Kidney (tissue), 14 donors: Measurements from ENCODE around the gene AZU1. TPM values are rescaled to one million over a fixed set of nuclear protein-coding genes. Genes with fewer than 3 reads are reported as not detected.

Experiments
- DNase-seq, 5 donors: peaks; one replicate each; pipeline ENCODE4 v3.0.0-alpha.2; 2013 to 2020
- FAIRE-seq: peaks from 2 replicates; lab custom pipeline; 2012; peaks lifted over from hg19 to GRCh38; lab: Jason Lieb, UNC
- H3K27ac ChIP-seq, 2 donors: one replicate each; pipeline ENCODE4 v1.7.0; 2013; ENCODE audit warnings: low read depth in 2 of 2, low read length in 2 of 2, inconsistent platforms in 1 of 2
- H3K27me3 ChIP-seq: one replicate; pipeline ENCODE4 v1.7.1; 2013; ENCODE audit warnings: low read length, inconsistent platforms; ENCODE audit not compliant: control insufficient read depth, insufficient read depth
- H3K36me3 ChIP-seq, 3 donors: one replicate each; pipeline versions ENCODE4 v1.7.0 to v1.7.1; 2013; ENCODE audit warnings: low read length in 3 of 3, control low read depth in 1 of 3, inconsistent platforms in 1 of 3; ENCODE audit not compliant: insufficient read depth in 3 of 3, control insufficient read depth in 2 of 3
- H3K4me1 ChIP-seq, 3 donors: one replicate each; pipeline versions ENCODE4 v1.7.0 to v1.7.1; 2013; ENCODE audit warnings: low read length in 3 of 3, inconsistent platforms in 1 of 3, low read depth in 1 of 3; ENCODE audit not compliant: control insufficient read depth in 2 of 3, insufficient read depth in 2 of 3
- H3K4me3 ChIP-seq, 3 donors: one replicate each; pipeline versions ENCODE4 v1.7.0 to v1.8.1; 2013; ENCODE audit warnings: low read length in 3 of 3, control low read depth in 1 of 3, inconsistent platforms in 1 of 3
- H3K9ac ChIP-seq, 3 donors: one replicate each; pipeline versions ENCODE4 v1.7.0 to v1.7.1; 2013; ENCODE audit warnings: low read length in 3 of 3, control low read depth in 1 of 3, inconsistent platforms in 1 of 3
- H3K9me3 ChIP-seq, 3 donors: one replicate each; pipeline versions ENCODE4 v1.7.0 to v1.7.1; 2013; ENCODE audit warnings: low read length in 3 of 3, control low read depth in 1 of 3, inconsistent platforms in 1 of 3; ENCODE audit not compliant: control insufficient read depth in 2 of 3, insufficient read depth in 1 of 3
- intact Hi-C: fragments of 100-400 bp; cut with DNase I; formaldehyde crosslinking; loops from one replicate; pipeline ENCODE4 v1.11.1; 2022
- polyA plus RNA-seq: library from polyadenylated mRNA; stranded (reverse); fragments of 350-450 nt; fragmentation: Illumina TruSeq; extraction: RNeasy Lipid Tissue Mini Kit (QIAGEN cat#74804); gene quantifications from one replicate; pipeline ENCODE4 v1.2.3, GENCODE V29; 2014; ENCODE audit warnings: low read depth, low replicate concordance; ENCODE audit not compliant: insufficient read depth
- total RNA-seq: library from RNA; stranded (reverse); fragmentation: NEBNext Ultra II Directional; extraction: Animal tissue kit (Norgen Biotek cat#: 25700); gene quantifications from one replicate; pipeline ENCODE4 v1.2.1, GENCODE V29; 2021
- TF ChIP-seq, protein P1 (sequence below): IDR thresholded peaks from 3 replicates; pipeline ENCODE4 v1.5.1; 2012; ENCODE audit warnings: mild to moderate bottlenecking, moderate library complexity, borderline replicate concordance; ENCODE audit not compliant: insufficient read depth; ENCODE audit errors: extremely low read depth
- donor health status: control.
- donor health status: control.
- donor health status: control.
- donor health status: control.
- donor health status: control.
- donor health status: DM: yes; HTN: yes; CAD: no.
- donor health status: Normal renal cell carcinoma (clear cell type).

The AZU1 gene
- total and polyA plus RNA-seq, 2 donors from 2014 or later, result 0.50 TPM; not detected in 1

DNA sequence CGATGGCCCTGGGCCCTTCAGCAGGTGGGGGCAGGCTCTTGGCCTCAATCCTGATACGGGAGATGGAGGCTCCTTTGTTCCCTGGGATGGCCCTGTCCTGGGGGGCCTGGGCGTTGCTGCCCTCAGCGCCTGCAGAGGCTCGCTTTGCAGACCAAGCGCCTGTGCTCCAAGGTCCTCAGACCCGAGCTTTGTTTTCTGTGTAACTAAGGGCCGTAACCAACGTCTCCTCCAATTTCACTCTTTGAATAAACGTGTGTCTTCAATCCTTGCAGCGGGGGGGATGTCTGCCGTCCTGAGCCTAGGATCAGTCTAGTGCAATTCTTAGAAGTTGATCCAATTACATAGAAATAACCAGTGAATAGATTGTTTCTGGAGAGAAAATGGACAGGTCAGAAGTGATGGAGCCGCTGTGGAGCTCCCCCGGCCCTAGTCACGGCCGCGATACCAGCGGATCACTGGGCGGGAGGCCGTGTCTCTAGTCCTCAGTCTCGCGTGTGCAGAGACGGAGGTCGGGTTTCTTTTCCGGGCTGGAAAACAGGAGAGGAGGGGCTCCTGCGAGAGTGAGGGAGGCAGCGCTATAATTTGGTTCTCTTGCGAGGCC lies 25.0 kb upstream of the AZU1 start:
- peak overlapping the region in 1 of 3 donors; percentile 3 for H3K9ac ChIP-seq
- H3K4me1 ChIP-seq, result peaks cover 0 to 44% (median 25%) of the 10 kb centered on the region in 3 donors
- no peak for FAIRE-seq
- H3K27me3 ChIP-seq, result no peaks in the 10 kb centered on the region
- intact Hi-C loops, result no loop called here
- H3K36me3 ChIP-seq, result peaks cover 0 to 35% (median 21%) of the 10 kb centered on the region in 3 donors
- no peak overlapping the region for H3K27ac ChIP-seq
- TF ChIP-seq, protein P1, sequence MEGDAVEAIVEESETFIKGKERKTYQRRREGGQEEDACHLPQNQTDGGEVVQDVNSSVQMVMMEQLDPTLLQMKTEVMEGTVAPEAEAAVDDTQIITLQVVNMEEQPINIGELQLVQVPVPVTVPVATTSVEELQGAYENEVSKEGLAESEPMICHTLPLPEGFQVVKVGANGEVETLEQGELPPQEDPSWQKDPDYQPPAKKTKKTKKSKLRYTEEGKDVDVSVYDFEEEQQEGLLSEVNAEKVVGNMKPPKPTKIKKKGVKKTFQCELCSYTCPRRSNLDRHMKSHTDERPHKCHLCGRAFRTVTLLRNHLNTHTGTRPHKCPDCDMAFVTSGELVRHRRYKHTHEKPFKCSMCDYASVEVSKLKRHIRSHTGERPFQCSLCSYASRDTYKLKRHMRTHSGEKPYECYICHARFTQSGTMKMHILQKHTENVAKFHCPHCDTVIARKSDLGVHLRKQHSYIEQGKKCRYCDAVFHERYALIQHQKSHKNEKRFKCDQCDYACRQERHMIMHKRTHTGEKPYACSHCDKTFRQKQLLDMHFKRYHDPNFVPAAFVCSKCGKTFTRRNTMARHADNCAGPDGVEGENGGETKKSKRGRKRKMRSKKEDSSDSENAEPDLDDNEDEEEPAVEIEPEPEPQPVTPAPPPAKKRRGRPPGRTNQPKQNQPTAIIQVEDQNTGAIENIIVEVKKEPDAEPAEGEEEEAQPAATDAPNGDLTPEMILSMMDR, result no peak
- no peaks in the 10 kb centered on the region for H3K9me3 ChIP-seq
- no peak overlapping the region for H3K4me3 ChIP-seq
- peak; percentile 68 to 94 (median 79) for DNase-seq

DNA sequence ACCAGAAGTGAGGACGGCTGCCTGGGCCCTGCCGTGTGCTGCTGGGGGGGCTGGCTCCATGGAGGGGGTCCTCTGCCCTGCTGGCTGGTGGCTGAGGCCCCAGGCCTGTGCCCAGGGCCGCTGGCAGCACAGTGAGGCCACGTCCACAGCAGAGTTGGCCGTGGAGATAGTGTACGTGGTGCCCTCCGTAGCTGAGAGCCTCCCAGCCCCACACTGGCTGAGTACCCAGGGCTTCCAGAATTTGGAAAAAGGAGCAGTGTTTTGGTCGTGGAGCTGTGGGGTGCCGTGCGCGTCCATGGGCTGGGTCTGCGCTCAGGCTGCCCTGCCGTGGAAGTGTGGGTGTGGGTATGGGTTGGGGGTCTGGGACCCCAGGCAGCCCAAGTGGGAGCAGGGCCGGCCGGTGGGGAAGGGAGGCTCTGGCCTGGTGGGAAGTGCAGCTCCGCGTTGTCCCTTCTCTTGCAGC lies 24.5 kb upstream of the AZU1 start:
- no peak overlapping the region for H3K4me3 ChIP-seq
- H3K9ac ChIP-seq, result no peak overlapping the region
- peaks cover 3 to 41% (median 25%) of the 10 kb centered on the region in 3 donors for H3K36me3 ChIP-seq
- peaks cover 0 to 44% (median 25%) of the 10 kb centered on the region in 3 donors for H3K4me1 ChIP-seq
- DNase-seq (peak in 1 of 5 donors; percentile 71), FAIRE-seq (no peak)
- TF ChIP-seq, protein P1, result no peak
- no peak overlapping the region for H3K27ac ChIP-seq
- H3K9me3 ChIP-seq, result no peaks in the 10 kb centered on the region
- no peaks in the 10 kb centered on the region for H3K27me3 ChIP-seq
- intact Hi-C loops, result no loop called here

DNA sequence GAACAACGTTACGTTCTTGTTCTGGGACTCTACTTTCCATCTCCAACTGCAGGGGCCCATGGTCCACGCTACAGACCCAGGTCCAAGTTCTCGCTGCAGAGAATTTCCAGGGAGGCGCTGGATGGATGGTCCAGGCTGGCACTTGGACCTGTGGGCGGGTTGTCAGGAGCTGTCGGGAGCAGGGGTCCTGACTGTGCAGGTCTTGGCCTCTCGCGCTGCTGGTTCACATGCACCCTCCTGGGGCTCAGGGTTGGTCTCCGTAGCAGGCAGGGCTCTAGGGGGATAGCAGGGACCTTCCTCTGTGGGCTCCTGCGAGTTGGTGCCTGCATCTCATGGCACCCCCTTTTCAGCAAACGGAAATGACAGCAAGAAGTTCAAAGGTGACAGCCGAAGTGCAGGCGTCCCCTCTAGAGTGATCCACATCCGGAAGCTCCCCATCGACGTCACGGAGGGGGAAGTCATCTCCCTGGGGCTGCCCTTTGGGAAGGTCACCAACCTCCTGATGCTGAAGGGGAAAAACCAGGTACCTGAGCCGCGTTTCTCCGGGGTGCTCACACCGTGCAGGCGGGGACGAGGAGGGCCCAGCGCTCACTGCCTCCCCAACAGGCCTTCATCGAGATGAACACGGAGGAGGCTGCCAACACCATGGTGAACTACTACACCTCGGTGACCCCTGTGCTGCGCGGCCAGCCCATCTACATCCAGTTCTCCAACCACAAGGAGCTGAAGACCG lies 23.8 kb upstream of the AZU1 start:
- intact Hi-C loops, result no loop called here
- Histone ChIP-seq H3K4me3 (no peak overlapping the region), H3K4me1 (peaks cover 0 to 43% (median 25%) of the 10 kb centered on the region in 3 donors), H3K27ac (no peak overlapping the region), H3K27me3 (no peaks in the 10 kb centered on the region), H3K9ac (no peak overlapping the region), H3K36me3 (peaks cover 3 to 45% (median 25%) of the 10 kb centered on the region in 3 donors), H3K9me3 (no peaks in the 10 kb centered on the region)
- no peak for FAIRE-seq
- TF ChIP-seq, protein P1, result no peak
- DNase-seq, result peak in 1 of 5 donors; percentile 68
